ENCODE data around the gene SOX14. TPM values are rescaled to one million over a fixed set of nuclear protein-coding genes. Genes with fewer than 3 reads are reported as not detected.

SOX14 gene
- not detected in 5 replicates for total RNA-seq (2022; extraction: Qiagen RNA extraction)

DNA sequence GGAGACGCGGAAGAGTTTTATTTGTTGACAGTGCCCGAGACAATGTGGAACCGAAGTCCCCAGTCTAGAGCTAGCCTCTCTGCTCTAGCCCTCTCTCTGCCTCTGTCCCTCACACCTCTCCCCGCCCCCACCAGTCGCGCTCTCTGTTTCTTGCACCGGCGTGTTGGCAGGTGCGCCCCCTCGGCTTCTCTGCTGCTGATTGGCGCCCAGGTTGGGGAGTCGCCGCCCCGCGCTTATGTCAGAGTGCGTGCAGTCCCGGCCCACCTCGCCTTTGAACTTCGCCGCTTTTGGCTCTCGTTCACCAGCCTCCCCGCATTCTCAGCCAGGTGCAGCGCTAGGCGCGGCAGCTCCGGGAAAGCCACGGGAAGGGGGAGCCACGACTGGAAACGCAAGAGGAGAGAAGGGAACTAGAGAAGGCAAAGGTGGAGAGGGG is at the start of gene SOX14:
SOX14 (plus strand) TSS at position 315 of the 433 bp plus-strand sequence. CDS start 470 bp downstream, outside the sequence.

Other genes starting within 250 kb of the SOX14 start
- not detected in 5 replicates for gene CLDN18, start 245.8 kb downstream of the SOX14 start, total RNA-seq (2022; extraction: Qiagen RNA extraction)